Measurements from ENCODE around the gene OPRD1.

DNA sequence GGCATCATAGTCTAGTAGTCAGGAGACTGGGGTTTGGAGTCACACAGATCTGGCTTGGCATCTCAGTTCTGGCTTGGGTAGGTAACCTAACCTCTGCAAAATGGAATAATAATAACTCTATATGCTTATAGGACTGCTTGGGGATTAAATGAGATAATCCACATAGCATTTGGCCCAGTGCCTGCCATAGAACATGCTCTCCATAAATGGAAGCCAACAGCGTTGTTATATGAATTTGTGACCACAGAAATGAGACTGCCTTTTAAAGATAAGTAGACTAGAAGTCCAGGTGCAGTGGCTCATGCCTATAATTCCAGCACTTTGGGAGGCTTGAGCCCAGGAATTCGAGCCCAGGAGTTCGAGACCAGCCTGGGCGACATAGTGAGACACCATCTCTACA, 4.0 kb upstream of the OPRD1 start:
- TF ChIP-seq, protein P1, sequence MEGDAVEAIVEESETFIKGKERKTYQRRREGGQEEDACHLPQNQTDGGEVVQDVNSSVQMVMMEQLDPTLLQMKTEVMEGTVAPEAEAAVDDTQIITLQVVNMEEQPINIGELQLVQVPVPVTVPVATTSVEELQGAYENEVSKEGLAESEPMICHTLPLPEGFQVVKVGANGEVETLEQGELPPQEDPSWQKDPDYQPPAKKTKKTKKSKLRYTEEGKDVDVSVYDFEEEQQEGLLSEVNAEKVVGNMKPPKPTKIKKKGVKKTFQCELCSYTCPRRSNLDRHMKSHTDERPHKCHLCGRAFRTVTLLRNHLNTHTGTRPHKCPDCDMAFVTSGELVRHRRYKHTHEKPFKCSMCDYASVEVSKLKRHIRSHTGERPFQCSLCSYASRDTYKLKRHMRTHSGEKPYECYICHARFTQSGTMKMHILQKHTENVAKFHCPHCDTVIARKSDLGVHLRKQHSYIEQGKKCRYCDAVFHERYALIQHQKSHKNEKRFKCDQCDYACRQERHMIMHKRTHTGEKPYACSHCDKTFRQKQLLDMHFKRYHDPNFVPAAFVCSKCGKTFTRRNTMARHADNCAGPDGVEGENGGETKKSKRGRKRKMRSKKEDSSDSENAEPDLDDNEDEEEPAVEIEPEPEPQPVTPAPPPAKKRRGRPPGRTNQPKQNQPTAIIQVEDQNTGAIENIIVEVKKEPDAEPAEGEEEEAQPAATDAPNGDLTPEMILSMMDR (IDR thresholded peaks at IDR 0.05), result no peak
- no peak for TF ChIP-seq POLR2A (IDR thresholded peaks at IDR 0.05; ENCODE audit: low read depth)
- TF ChIP-seq EP300 (IDR thresholded peaks at IDR 0.05), result no peak

Data from esophagus muscularis mucosa (tissue), 4 donors.